Caki2 (cell line): ENCODE measurements around the gene RAI14. TPM values are rescaled to one million over a fixed set of nuclear protein-coding genes. Genes with fewer than 3 reads are reported as not detected.
"Not testable (repeated sequence)": the region's sequence is repeated elsewhere in the genome, so short reads cannot be mapped to it uniquely, and the experiment has no call there.

Source experiments
- DNase-seq: peaks from one replicate; pipeline ENCODE4 v3.0.0-alpha.2; 2015; ENCODE audit warnings: low read depth
- in situ Hi-C: cut with HindIII; loops from 2 replicates; pipeline ENCODE4 v1.10.0; 2016; ENCODE audit warnings: low sequenced_read_pairs, low pct_unique_long_range_greater_than_20kb, mixed read lengths
- total RNA-seq: library from RNA; depleted of rRNA; stranded (reverse); fragments of >200 nt; shearing (Covaris generic); gene quantifications from 2 replicates; pipeline ENCODE4 v1.2.3, GENCODE V29; 2014; ENCODE audit warnings: low replicate concordance

Gene RAI14
- total RNA-seq, 1 experiment from 2014 or later = 53.9 TPM

DNA sequence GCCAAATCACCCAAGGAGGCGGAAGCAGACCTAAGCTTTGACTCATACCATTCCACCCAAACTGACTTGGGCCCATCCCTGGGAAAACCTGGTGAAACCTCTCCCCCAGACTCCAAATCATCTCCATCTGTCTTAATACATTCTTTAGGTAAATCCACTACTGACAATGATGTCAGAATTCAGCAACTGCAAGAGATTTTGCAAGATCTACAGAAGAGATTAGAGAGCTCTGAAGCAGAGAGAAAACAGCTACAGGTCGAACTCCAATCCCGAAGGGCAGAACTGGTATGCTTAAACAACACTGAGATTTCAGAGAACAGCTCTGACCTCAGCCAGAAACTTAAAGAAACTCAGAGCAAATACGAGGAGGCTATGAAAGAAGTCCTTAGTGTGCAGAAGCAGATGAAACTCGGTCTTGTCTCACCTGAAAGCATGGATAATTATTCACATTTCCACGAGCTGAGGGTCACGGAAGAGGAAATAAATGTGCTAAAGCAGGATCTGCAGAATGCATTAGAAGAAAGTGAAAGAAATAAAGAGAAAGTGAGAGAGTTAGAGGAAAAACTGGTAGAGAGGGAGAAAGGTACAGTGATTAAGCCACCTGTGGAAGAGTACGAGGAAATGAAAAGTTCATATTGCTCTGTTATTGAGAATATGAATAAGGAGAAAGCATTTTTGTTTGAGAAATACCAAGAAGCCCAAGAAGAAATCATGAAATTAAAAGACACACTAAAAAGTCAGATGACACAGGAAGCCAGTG lies 167.0 kb downstream of the RAI14 start:
- in situ Hi-C loops = no loop called here
- DNase-seq = no peak

DNA sequence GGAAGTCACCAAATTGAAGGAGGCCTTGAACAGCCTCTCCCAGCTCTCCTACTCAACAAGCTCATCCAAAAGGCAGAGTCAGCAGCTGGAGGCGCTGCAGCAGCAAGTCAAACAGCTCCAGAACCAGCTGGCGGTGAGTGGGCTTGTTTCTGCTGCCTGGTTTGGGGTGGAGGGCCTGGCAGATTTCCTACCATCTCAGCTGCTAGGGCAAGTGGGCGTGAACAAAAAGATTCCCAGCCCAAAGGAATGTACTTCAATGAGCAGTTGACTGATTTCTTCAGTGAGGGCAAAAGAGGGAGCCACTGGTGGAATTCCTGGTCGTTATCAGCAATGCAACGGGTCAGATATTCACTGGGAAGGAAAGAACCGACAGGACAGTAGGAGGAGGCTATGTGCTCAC lies 170.2 kb downstream of the RAI14 start:
- no peak for DNase-seq
- in situ Hi-C loops = no loop called here

GRCh38 chr5:34827588-34828506 lies 171.7 kb downstream of the RAI14 start:
- DNase-seq = no peak
- in situ Hi-C loops = no loop called here

- DNase-seq, in situ Hi-C loops: not testable (repeated sequence)
Measured at GRCh38 chr5:34830827-34831226, 174.7 kb downstream of the RAI14 start.

DNA sequence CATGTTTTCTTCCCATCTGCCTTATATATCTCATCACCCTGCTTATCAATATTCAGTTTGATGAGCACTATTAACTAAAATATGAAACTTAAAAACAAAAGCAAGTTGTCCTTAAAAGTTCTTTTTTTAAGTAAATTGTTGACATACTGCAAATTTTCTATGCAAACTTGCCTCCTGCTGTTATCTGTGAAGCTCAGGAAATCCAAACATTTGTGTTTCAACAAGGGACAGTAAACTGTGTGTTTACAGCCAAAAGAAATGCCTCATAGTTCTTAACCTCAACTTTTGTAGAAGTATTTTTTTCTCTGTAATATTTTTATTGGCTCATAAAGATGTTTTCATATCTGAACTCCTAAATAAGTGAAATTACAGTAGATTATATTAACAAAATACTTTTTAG lies 175.2 kb downstream of the RAI14 start:
- no peak for DNase-seq
- in situ Hi-C loops = no loop called here

DNA sequence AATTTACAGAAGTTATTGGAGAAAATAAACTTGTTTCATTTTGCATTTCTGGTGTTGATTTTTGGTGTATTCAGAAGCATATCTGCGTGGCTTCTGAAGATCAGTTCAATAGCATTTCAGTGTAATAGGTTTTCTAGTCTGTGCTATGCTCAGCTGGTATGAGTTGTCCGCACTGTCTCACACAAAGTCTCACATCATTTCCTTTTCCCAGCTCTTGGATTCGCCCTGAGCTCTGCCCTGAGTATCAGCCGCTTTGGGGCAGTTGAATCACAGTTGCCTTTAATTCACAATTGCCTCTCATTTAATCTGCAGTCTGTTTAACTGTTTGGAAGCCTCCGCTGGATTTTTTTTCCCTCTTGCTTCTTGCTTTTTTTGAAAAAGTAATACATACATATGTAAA lies 176.4 kb downstream of the RAI14 start:
- in situ Hi-C loops = no loop called here
- no peak for DNase-seq

- no peak for DNase-seq
Measured at GRCh38 chr5:34833090-34833489, 177.0 kb downstream of the RAI14 start.

GRCh38 chr5:34833976-34834793 lies 178.1 kb downstream of the RAI14 start:
- in situ Hi-C loops = no loop called here
- no peak for DNase-seq

More at GRCh38 chr5:34833090-34833489, 177.0 kb downstream of the RAI14 start:
- in situ Hi-C loops = no loop called here

DNA sequence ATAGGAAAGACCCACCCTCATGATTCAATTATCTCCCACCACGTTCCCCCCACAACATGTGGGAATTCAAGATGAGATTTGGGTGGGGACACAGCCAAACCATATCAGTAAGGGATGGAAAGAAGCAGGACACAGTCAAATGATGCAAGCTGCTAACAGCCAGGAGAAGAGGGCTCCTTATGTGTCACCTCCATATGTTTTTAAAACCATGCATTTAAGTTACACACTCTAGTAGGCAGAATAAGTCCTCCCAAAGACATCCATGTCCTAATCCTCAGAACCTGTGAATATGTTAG lies 178.6 kb downstream of the RAI14 start:
- no peak for DNase-seq
- in situ Hi-C loops = no loop called here

DNA sequence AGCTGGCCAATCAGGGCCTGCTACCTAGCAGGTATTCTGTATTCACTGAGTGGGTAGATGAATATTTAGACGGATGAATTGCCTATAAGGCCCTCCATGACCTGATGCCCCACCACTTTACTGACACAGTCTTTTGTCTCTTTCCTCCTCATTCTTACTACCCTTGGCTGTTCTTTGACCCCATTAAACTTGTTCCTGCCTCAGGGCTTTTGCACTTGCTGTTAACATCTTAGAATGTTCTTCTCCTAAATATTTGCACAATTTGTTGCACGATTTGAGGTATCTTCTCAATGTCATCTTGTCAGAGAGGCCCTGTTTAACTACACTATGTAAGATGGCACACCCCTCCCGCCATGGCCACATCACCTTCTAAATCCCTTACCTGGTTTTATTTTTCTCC lies 179.5 kb downstream of the RAI14 start:
- DNase-seq = no peak
- in situ Hi-C loops = no loop called here

DNA sequence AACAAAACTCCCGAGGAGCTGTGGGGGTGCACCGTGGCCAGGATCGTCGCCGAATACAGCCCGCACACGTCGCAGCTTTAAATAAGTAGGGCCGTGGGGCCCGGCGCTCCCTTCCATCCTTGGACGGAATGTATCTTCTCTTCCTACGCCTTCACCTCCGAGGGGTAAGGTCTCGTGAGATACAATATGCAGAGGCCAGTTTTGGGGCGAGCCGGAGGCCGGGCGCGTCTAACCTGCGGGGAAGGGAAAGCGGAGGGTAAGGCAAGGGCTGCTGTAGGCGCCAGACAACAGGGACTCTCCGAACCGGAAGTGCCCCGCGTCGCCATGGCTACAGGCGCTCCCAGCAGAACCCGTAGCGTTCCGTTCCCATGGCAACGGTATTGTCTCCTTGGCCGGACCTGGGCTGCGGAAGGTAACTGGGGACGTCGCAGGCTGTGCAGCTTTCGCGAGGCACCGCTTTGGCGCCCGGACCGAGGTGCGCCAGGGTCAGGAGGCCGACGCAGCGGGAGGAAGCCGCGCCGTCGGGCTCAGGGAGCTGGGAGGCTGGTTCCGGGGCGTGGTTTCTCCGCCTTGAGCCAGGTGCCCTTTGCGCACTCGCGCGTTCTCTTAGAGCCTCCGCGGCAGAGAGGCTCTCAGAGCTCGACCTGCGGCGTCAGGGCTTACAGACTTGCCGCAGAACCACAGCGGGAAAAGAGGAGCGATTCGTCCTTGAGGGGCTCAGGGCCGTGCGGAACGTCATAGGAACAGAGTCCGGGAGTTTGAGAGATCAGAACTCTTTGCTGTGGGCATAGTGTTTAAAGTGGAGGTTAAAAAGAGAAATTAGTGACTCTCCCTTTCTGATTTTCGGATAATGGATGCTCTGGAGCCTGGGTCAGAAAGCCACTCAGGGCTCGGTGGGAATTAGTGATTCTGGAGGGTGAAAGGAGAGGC lies 182.9 kb downstream of the RAI14 start, which contains the start of gene TTC23L:
TTC23L (plus strand) TSS at position 380 of the 930 bp plus-strand sequence. CDS start 1,508 bp downstream, outside the sequence.
- in situ Hi-C loops = no loop called here
- peak; percentile 94 for DNase-seq

- no peak for DNase-seq
- in situ Hi-C loops = no loop called here
Measured at GRCh38 chr5:34841816-34842215, 185.7 kb downstream of the RAI14 start.

- DNase-seq = no peak
- in situ Hi-C loops = no loop called here
Measured at GRCh38 chr5:34842554-34842953, 186.4 kb downstream of the RAI14 start.

GRCh38 chr5:34843497-34843896 lies 187.4 kb downstream of the RAI14 start:
- in situ Hi-C loops = no loop called here
- no peak for DNase-seq

DNA sequence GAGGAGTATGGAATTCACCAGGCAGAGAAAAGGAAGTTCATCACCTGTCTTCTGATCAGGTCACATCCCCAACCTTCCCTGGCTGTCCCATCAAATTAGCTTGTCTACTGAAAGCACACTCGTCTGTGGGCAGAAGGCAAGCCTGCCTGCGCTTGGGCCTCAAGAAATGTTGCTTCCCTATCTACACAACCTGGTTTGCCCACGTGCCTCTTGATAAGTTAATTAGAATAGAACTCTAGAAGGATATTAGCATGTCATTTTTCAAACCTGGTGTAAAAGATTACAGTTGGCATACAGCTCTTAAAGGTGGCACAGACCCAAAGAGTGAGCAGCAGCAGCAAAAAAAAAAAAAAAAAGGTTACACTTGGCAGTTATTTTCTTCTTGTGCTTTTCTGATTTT lies 188.0 kb downstream of the RAI14 start:
- in situ Hi-C loops = no loop called here
- DNase-seq = no peak

DNA sequence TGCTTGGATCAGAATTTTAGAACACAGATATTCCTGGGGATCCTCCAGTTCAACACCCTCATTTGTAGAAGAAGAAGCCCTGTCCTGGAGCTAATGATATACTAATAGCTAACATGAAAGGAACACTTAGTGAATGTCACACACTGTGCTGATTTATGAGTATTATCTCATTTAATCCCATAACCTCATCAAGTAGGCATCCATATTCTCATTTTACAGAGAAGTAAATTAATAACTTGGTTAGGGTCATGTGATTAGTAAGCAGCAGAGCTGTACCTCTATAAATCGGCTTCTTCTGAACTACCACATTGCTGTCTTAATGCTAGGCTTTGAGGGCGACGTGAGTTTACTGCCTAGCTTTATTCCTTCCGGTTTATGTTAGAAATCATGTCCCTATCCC lies 188.9 kb downstream of the RAI14 start:
- in situ Hi-C loops = no loop called here
- DNase-seq = no peak

GRCh38 chr5:34847056-34847455 lies 190.9 kb downstream of the RAI14 start:
- in situ Hi-C loops = no loop called here
- DNase-seq = no peak

DNA sequence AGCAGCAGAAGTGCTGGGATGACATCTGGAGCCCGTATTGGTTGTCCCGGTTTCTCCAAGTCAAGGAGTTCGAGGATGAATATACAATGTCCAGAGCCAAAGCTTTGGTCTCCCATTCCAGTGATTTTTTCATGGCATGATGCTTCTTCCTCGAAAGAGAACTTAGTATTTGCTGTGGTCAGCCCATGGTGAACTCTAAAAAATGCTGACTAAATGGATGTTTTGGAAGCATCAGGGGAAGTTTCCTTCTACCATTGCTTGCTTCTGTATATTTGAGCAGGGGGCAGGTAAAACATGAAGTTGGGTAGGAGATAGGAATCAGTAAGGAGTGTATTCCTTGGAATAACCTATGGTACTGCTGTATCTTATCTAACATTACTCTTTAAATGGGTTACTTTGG lies 191.4 kb downstream of the RAI14 start:
- DNase-seq = no peak
- in situ Hi-C loops = no loop called here
